ENCODE results near the gene CHST8.
"Not testable (repeated sequence)": the region's sequence is repeated elsewhere in the genome, so short reads cannot be mapped to it uniquely, and the experiment has no call there.

The CHST8 gene

DNA sequence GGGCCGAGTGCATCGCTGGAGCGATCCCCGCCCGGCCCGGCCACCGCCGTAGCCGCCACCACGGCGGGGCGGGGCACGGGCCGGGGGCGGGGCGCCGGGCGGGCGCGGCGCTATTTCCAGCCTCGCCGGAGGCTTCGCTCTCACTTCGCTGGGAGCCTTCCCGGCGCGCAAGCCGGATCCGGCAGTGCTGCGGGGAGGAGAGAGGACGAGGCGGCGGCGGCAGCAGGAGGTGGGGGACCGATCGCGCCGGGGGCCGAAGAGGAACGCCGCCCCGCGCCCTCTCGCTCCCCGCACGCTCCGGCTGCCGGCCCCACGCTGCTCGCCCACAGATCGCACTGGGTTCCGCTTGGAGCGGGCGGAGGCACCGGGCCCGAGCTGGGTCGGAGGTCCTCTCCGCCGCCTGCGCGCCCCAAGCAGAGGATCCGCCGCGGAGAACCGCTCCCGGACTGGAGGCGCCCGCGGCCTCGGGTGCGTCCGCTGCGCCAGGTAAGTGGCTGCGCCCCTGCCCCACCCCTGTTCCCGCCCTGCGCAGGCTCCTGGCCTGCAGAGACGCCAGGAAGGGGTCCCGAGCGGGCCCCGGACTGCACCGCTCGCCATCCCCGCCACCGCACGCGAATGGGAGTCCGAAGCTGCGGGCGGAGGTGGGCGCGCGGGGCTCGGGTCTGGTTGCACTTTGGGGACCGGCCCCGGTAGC lies at the start of gene CHST8:
Gene CHST8, plus strand, starts transcription at position 143 of the 694 bp plus-strand sequence. CDS start 67,309 bp downstream, outside the sequence.
- DNase-seq = no peak

GRCh38 chr19:33572929-33573328 lies 48.8 kb upstream of the CHST8 start:
- no peak for DNase-seq

DNA sequence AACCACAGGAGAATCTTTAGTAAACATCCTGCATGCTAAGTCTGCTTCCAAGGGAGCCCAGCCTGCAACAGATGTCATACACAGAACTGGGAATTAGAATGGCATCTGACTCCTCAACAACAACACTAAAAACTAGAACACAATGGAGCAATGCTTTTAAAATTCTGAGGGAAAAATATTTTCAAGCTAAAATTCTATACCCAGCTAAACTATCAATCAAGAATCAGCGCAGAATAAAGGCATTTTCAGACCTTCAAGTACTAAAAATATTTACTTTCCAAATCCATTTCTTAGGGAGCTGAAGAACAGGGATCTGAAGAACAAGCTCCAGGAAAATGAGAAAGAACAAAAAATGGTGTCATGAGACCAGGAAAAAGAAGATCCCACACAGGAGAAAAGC lies 46.9 kb upstream of the CHST8 start:
- DNase-seq = no peak

DNA sequence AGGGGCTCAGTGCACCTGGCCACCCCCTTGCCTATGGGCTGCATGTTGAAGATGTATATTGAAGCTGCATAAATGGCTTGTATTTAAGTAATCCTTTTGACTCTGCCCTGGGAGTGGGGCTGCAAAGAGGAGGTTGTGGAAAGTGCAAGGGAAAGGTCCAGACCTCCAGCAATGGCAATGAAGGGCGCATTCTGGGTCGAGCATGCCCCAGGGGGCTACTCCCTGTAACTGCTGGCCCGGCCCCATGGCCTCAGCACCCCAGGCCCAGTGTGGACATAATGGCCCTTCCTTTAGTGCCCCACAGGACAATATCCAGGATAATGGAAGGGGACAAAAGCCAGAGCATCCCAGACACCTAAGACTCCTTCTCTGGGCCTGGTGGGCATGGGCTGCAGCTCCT lies 43.1 kb upstream of the CHST8 start:
- no peak for DNase-seq

GRCh38 chr19:33580026-33580644 lies 41.6 kb upstream of the CHST8 start:
- DNase-seq = no peak

GRCh38 chr19:33580645-33581037 lies 41.1 kb upstream of the CHST8 start:
- DNase-seq = no peak

GRCh38 chr19:33582914-33583313 lies 38.8 kb upstream of the CHST8 start:
- no peak for DNase-seq

- DNase-seq = no peak
These were observed 34.6 kb upstream of the CHST8 start for GRCh38 chr19:33587150-33587549.

GRCh38 chr19:33590224-33590623 lies 31.5 kb upstream of the CHST8 start:
- no peak for DNase-seq

- no peak for DNase-seq
These were observed 26.0 kb upstream of the CHST8 start for GRCh38 chr19:33595783-33596182.

- no peak for DNase-seq
These were observed 20.2 kb upstream of the CHST8 start for GRCh38 chr19:33601583-33601982.

DNA sequence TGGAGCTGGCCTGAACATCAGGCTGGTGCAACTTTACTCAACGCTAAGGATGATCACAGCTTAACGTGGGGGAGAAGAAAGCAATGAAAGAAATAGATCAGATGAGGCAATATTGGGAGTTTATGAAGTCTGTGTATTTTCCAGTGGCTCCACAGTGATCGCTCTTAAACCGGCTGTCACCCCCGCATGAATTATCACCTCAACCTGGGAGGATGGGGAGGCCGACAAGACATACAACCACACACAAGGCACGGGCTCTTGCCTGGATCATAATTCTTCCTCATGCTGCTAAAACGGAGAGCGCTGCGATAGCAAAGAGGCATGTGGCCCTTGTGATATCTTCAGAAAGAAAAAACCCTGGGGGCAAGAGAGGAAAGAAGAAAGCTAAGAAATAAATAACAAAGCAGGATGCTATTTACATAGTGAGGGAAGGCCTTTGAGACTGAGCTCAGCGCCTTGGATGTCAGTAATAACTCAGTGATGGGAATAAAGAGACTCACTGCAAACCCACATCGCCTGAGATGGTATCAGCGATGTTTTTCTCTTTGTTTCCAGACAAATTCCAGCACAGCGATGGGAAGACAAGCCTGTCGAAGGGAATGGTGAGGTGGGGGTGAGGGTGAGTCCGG lies 19.1 kb upstream of the CHST8 start:
- no peak for DNase-seq

GRCh38 chr19:33603377-33603776 lies 18.4 kb upstream of the CHST8 start:
- no peak for DNase-seq

DNA sequence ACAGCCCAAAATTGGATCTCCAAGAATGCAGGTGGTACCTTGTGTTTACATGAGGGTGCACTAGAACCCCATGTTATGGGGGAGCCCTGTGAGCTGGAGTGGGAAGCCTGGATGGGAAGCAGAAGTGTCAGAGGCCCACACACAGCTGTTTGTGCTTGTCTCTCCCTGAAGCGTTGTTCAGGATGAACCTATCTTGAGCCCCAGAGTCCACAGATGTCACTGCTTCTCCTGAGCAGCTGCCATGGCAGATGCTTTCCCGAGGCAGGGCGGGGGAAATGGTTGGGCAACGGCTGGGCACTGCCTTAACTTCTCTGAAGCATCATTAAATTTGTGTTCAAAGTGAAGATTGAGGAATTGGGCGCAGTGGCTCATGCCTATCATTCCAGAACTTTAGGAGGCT lies 17.1 kb upstream of the CHST8 start:
- DNase-seq = no peak

- not testable (repeated sequence) for DNase-seq
These were observed 15.9 kb upstream of the CHST8 start for GRCh38 chr19:33605803-33606295.

GRCh38 chr19:33606556-33606955 lies 15.2 kb upstream of the CHST8 start:
- no peak for DNase-seq

DNA sequence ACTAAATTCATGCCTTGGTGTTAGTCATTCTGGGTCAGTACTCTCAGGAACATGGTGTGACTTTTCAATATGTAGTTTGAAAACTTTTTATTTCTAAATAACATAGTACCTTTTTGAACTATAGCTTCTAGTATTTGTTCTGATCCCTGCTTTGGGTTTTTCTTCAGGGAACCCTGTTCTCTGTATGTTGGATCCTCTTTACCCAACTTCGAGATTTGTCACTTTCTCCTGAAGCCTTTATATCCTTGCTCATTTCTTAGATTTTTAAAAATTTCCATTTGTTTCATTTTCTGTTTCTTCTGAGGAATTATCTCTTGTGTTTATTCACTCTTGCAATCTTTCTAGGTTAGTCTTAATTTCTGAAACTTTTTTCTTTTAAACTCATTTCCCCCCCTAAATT lies 12.4 kb upstream of the CHST8 start:
- DNase-seq = no peak

GRCh38 chr19:33610588-33610987 lies 11.2 kb upstream of the CHST8 start:
- no peak for DNase-seq

- no peak for DNase-seq
These were observed 8.7 kb upstream of the CHST8 start for GRCh38 chr19:33612928-33613619.

DNA sequence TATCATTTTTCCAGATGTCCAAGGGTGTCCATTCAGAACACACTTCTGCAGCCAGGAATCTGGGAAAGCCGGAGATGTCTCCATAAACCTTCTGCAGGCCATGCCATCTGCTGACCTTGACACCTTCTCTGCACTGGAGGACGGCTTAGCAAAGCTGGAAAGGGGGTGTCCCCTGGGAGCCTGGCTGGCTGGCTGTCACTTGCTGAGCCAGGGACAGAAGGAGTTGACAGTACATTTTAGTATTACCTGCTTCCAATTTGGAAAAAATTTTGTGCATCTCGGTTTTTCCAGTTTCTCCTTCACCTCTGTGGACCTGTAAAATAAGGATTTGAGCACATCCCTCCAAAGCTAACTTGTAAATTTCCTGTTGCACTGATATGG lies 8.1 kb upstream of the CHST8 start:
- no peak for DNase-seq

DNA sequence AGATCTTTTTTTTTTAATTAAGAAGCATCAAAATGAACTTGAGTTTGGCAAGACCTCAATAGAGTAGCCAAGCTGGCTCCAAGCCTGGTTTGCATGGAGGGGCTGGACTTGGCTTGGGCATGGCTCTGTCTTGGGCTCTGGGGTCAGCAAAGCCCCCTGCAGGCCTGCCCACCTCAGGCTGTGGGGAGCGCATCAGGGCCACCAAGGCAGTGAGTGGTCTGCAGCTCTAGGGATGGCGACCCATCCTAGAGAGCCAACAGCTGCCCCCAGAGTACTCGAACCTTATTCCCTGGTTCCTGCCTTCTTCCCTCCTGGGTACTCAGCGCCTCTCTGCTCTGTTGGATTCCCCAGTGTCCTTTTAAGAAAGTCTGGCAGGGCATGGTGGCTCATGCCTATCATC lies 5.4 kb upstream of the CHST8 start:
- no peak for DNase-seq

GRCh38 chr19:33616857-33617256 lies 4.9 kb upstream of the CHST8 start:
- no peak for DNase-seq

GRCh38 chr19:33618363-33618762 lies 3.4 kb upstream of the CHST8 start:
- not testable (repeated sequence) for DNase-seq

GRCh38 chr19:33618884-33619283 lies 2.9 kb upstream of the CHST8 start:
- DNase-seq = no peak
